OCI-LY7 (cell line): ENCODE measurements around the gene ERVFRD-1. TPM values are rescaled to one million over a fixed set of nuclear protein-coding genes. Genes with fewer than 3 reads are reported as not detected.

ENCODE experiments used
- BruUV-seq: library from RNA; stranded (reverse); fragments of 400-500 nt; replicated peaks from 2 replicates; lab custom pipeline; 2021; lab: Mats Ljungman, UMichigan
- CTCF ChIA-PET: fragments of 300-600 bp; sonication (Branson Sonifier 250); formaldehyde crosslinking; loops from one replicate; lab custom pipeline; 2022; ENCODE audit warnings: antibody characterized with exemption; ENCODE audit not compliant: unreplicated experiment; lab: Charles Lee
- POLR2A ChIA-PET: fragments of 300-600 bp; sonication (Branson Sonifier 250); formaldehyde crosslinking; loops from one replicate; lab custom pipeline; 2022; ENCODE audit warnings: antibody characterized with exemption; lab: Charles Lee
- DNase-seq: peaks from one replicate; pipeline ENCODE4 v3.0.0-alpha.2; 2015; ENCODE audit warnings: low spot score
- H2AFZ ChIP-seq: fragments of 200-600 bp; sonication (generic), shearing (Covaris generic); 2 replicates; pipeline ENCODE4 v1.6.1; 2014; ENCODE audit warnings: mild to moderate bottlenecking, antibody characterized with exemption, low read length, moderate library complexity
- H3K27ac ChIP-seq: fragments of 200-600 bp; sonication (generic); 2 replicates; pipeline ENCODE4 v1.5.1; 2014; ENCODE audit warnings: mixed run types, low read depth, mild to moderate bottlenecking, moderate library complexity, low read length, inconsistent platforms; ENCODE audit not compliant: poor library complexity, severe bottlenecking
- H3K36me3 ChIP-seq: fragments of 200-600 bp; sonication (generic); 2 replicates; pipeline ENCODE4 v1.6.1; 2014; ENCODE audit warnings: mild to moderate bottlenecking, antibody characterized with exemption, low read length, moderate library complexity, mixed read lengths; ENCODE audit not compliant: insufficient read depth
- H3K4me1 ChIP-seq: fragments of 200-600 bp; sonication (generic); 2 replicates; pipeline ENCODE4 v1.5.1; 2014; ENCODE audit warnings: mild to moderate bottlenecking, low read length; ENCODE audit not compliant: insufficient read depth, poor library complexity, severe bottlenecking
- H3K4me2 ChIP-seq: fragments of 200-600 bp; sonication (generic); 2 replicates; pipeline ENCODE4 v1.6.1; 2014; ENCODE audit warnings: mild to moderate bottlenecking, low read length
- H3K4me3 ChIP-seq: fragments of 200-600 bp; sonication (generic); 2 replicates; pipeline ENCODE4 v1.5.1; 2014; ENCODE audit warnings: mild to moderate bottlenecking, low read depth, low read length; ENCODE audit not compliant: poor library complexity, severe bottlenecking
- H3K79me2 ChIP-seq: fragments of 200-600 bp; sonication (generic); 2 replicates; pipeline ENCODE4 v1.6.1; 2016; ENCODE audit warnings: low read depth, mild to moderate bottlenecking, low read length, moderate library complexity, mixed read lengths; ENCODE audit not compliant: insufficient read depth
- H3K9me2 ChIP-seq: fragments of 200-600 bp; sonication (generic); 2 replicates; pipeline ENCODE4 v1.6.1; 2016; ENCODE audit warnings: mild to moderate bottlenecking, low read length, mixed read lengths; ENCODE audit not compliant: insufficient read depth
- H3K9me3 ChIP-seq: fragments of 200-600 bp; sonication (generic); 2 replicates; pipeline ENCODE4 v1.6.1; 2014; ENCODE audit warnings: mild to moderate bottlenecking, mixed run types, low read length, mixed read lengths
- H4K20me1 ChIP-seq: fragments of 200-600 bp; sonication (generic); 2 replicates; pipeline ENCODE4 v1.6.1; 2014; ENCODE audit warnings: mild to moderate bottlenecking, antibody characterized with exemption, low read length, moderate library complexity, mixed read lengths; ENCODE audit not compliant: insufficient read depth
- EZH2phosphoT487 ChIP-seq: fragments of 200-600 bp; sonication (generic); IDR thresholded peaks from 2 replicates; pipeline ENCODE4 v1.6.1; 2018; ENCODE audit warnings: low read depth, borderline replicate concordance, mild to moderate bottlenecking, mixed run types, antibody characterized with exemption, low read length, moderate library complexity, mixed read lengths
- intact Hi-C: fragments of 100-400 bp; cut with micrococcal nuclease; formaldehyde crosslinking; loops from one replicate; pipeline ENCODE4 v1.10.0; 2022; ENCODE audit not compliant: unreplicated experiment
- total RNA-seq, 2 experiments: library from RNA; depleted of rRNA in 1 of 2; stranded (reverse); fragments of >200 nt in 1 of 2; shearing (Covaris generic) in 1 of 2; gene quantifications; 2 replicates each; pipeline ENCODE4 v1.2.3, GENCODE V29; 2014 to 2022
- TF ChIP-seq, protein P1 (sequence below): fragments of 200-600 bp; sonication (generic); conservative IDR thresholded peaks from 2 replicates; pipeline ENCODE4 v1.5.1; 2014; ENCODE audit warnings: mild to moderate bottlenecking, antibody characterized with exemption, low read length, moderate library complexity, mixed read lengths

The ERVFRD-1 gene
- total RNA-seq, 2 experiments from 2014 or later, result not detected

- Histone ChIP-seq H3K36me3 (peaks cover 60% of the 10 kb centered on the region), H3K4me3 (no peak overlapping the region), H4K20me1 (peaks cover 18% of the 10 kb centered on the region; the same call in 1 of the 2 replicates), H3K27ac (no peak overlapping the region), H3K79me2 (peaks cover 95% of the 10 kb centered on the region), H3K4me2 (no peak overlapping the region), H3K9me3 (peaks cover 9% of the 10 kb centered on the region; the same call in 1 of the 2 replicates), H3K4me1 (no peaks in the 10 kb centered on the region), H3K9me2 (no peaks in the 10 kb centered on the region), H2AFZ (no peak overlapping the region)
- ChIA-PET POLR2A (interaction anchor here (0.7 to 0.8 kb wide), 2 partner anchors 12 to 176 kb away, joined by 3 to 4 read pairs; no protein-coding TSS in a partner anchor), CTCF (no interaction called here)
- intact Hi-C loops, result no loop called here
- TF ChIP-seq EZH2phosphoT487, result no peak
- TF ChIP-seq, protein P1, sequence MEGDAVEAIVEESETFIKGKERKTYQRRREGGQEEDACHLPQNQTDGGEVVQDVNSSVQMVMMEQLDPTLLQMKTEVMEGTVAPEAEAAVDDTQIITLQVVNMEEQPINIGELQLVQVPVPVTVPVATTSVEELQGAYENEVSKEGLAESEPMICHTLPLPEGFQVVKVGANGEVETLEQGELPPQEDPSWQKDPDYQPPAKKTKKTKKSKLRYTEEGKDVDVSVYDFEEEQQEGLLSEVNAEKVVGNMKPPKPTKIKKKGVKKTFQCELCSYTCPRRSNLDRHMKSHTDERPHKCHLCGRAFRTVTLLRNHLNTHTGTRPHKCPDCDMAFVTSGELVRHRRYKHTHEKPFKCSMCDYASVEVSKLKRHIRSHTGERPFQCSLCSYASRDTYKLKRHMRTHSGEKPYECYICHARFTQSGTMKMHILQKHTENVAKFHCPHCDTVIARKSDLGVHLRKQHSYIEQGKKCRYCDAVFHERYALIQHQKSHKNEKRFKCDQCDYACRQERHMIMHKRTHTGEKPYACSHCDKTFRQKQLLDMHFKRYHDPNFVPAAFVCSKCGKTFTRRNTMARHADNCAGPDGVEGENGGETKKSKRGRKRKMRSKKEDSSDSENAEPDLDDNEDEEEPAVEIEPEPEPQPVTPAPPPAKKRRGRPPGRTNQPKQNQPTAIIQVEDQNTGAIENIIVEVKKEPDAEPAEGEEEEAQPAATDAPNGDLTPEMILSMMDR, result no peak
- no peak for DNase-seq
- no TSS peak for BruUV-seq
Observed at GRCh38 chr6:11101417-11101816, 10.1 kb downstream of the ERVFRD-1 start.

DNA sequence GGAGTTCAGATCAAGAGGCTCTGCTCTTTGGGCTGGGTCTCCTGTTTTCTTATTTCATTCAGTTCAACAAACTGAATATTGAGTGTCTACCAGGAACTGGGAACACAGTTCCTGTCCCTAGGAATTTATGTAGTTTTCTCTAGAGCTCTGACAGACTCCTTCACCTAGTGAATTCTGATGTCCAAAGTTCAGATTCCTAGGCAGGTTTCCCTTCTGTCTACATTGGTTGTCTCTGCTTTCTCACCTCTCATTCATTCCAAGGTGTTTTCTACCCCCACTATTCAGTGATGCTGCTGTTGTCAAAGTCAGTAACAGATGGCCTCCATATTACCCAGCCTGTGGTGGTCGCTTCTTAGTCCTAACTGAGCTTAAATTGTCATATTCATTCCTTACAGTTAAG lies 13.5 kb downstream of the ERVFRD-1 start:
- no peak overlapping the region for H3K4me3 ChIP-seq
- H3K79me2 ChIP-seq, result peaks cover 84% of the 10 kb centered on the region
- H3K27ac ChIP-seq, result no peak overlapping the region
- H3K9me3 ChIP-seq, result peaks cover 9% of the 10 kb centered on the region; the same call in 1 of the 2 replicates
- H3K4me1 ChIP-seq, result peaks cover 12% of the 10 kb centered on the region
- H3K4me2 ChIP-seq, result no peak overlapping the region
- no TSS peak for BruUV-seq
- CTCF ChIA-PET, result no interaction called here
- TF ChIP-seq, protein P1, result no peak
- TF ChIP-seq EZH2phosphoT487, result no peak
- peaks cover 6% of the 10 kb centered on the region; the same call in 1 of the 2 replicates for H4K20me1 ChIP-seq
- DNase-seq, result no peak
- H3K36me3 ChIP-seq, result peaks cover 55% of the 10 kb centered on the region
- POLR2A ChIA-PET, result interaction anchor here (0.7 to 1.4 kb wide), 3 partner anchors 9 to 22 kb away, joined by 3 to 7 read pairs (median 3); no protein-coding TSS in a partner anchor
- H3K9me2 ChIP-seq, result no peaks in the 10 kb centered on the region
- intact Hi-C loops, result no loop called here
- no peak overlapping the region for H2AFZ ChIP-seq

DNA sequence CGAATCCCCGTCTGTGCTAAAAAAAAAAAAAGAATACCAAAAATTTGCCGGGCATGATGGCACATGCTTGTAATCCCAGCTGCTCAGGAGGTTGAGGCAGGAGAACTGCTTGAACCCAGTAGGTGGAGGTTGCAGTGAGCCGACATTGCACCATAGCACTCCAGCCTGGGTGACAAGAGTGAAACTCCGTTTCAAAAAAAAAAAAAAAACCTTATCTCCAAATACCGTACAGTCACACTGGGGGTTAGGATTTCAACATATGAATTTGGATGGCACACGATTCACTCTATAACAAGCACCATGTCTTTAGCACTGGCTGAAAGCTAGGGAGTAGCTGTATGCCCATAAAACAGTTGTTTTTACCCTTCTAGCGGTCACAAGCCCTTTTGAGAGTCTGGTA lies 14.0 kb downstream of the ERVFRD-1 start:
- no peak overlapping the region for H3K4me2 ChIP-seq
- H3K9me2 ChIP-seq, result no peaks in the 10 kb centered on the region
- H4K20me1 ChIP-seq, result peaks cover 6% of the 10 kb centered on the region; the same call in 1 of the 2 replicates
- H3K79me2 ChIP-seq, result peaks cover 79% of the 10 kb centered on the region
- BruUV-seq, result no TSS peak
- H3K4me1 ChIP-seq, result peaks cover 17% of the 10 kb centered on the region
- intact Hi-C loops, result no loop called here
- no peak overlapping the region for H2AFZ ChIP-seq
- POLR2A ChIA-PET, result interaction anchor here (0.7 to 1.1 kb wide), 2 partner anchors 9 to 69 kb away, joined by 3 read pairs; no protein-coding TSS in a partner anchor
- H3K36me3 ChIP-seq, result peaks cover 50% of the 10 kb centered on the region
- no peak for DNase-seq
- CTCF ChIA-PET, result no interaction called here
- no peak overlapping the region for H3K4me3 ChIP-seq
- H3K9me3 ChIP-seq, result peaks cover 9% of the 10 kb centered on the region; the same call in 1 of the 2 replicates
- H3K27ac ChIP-seq, result no peak overlapping the region
- TF ChIP-seq, protein P1, result no peak
- TF ChIP-seq EZH2phosphoT487, result no peak
